Measurements from ENCODE around the gene GPC6.

GPC6 gene

GRCh38 chr13:93360021-93360420 is 133.4 kb downstream of the GPC6 start:
- Histone ChIP-seq H3K27ac (replicated peaks; ENCODE audit: low read length) (no peak overlapping the region), H3K9ac (ENCODE audit: low read depth, low read length, poor library complexity) (no peak overlapping the region), H3K36me3 (replicated peaks in 1 of 2; ENCODE audit: control insufficient read depth in 2 of 2, insufficient read depth in 2 of 2, low read length in 2 of 2) (no peaks in the 10 kb centered on the region), H3K18ac (ENCODE audit: low read length) (no peak overlapping the region), H4K8ac (ENCODE audit: low read depth, low read length) (no peak overlapping the region), H3K4ac (ENCODE audit: low read length) (no peak overlapping the region), H4K91ac (ENCODE audit: low read depth, low read length, poor library complexity) (no peak overlapping the region), H3K9me3 (replicated peaks in 1 of 2; ENCODE audit: control insufficient read depth in 2 of 2, insufficient read depth in 1 of 2, low read depth in 1 of 2, low read length in 2 of 2) (no peaks in the 10 kb centered on the region), H3K4me3 (ENCODE audit: low read length in 2 of 2) (no peak overlapping the region), H3K14ac (ENCODE audit: low read length) (no peak overlapping the region), H3K27me3 (ENCODE audit: control insufficient read depth in 3 of 3, insufficient read depth in 3 of 3, low read depth in 1 of 3, low read length in 3 of 3) (no peaks in the 10 kb centered on the region), H3K4me1 (ENCODE audit: control insufficient read depth in 2 of 2, insufficient read depth in 1 of 2, low read depth in 1 of 2, low read length in 2 of 2) (peaks cover 0 to 5% of the 10 kb centered on the region in 2 donors), H2BK15ac (ENCODE audit: low read length) (no peak overlapping the region), H2BK12ac (ENCODE audit: low read length) (no peak overlapping the region), H2BK5ac (ENCODE audit: low read length) (no peak overlapping the region), H3K79me1 (ENCODE audit: low read depth, low read length) (no peaks in the 10 kb centered on the region), H2AFZ (ENCODE audit: low read length) (no peak overlapping the region), H2BK120ac (ENCODE audit: low read depth, low read length) (no peak overlapping the region), H3K4me2 (ENCODE audit: insufficient read depth, low read length, poor library complexity, severe bottlenecking) (no peak overlapping the region), H3K23ac (ENCODE audit: low read depth, low read length, poor library complexity) (no peak overlapping the region), H2AK5ac (ENCODE audit: low read depth, low read length) (no peak overlapping the region)
- no CpG with 5 or more reads among the region's 4 CpGs for WGBS, 2 donors (ENCODE audit: extremely low coverage in 2 of 2, insufficient read length in 2 of 2, insufficient replicate concordance in 1 of 2)
- no peak for DNase-seq (ENCODE audit: low spot score)

- Histone ChIP-seq H3K18ac (ENCODE audit: low read length) (no peak overlapping the region), H3K9me3 (replicated peaks in 1 of 2; ENCODE audit: control insufficient read depth in 2 of 2, insufficient read depth in 1 of 2, low read depth in 1 of 2, low read length in 2 of 2) (no peaks in the 10 kb centered on the region), H3K79me1 (ENCODE audit: low read depth, low read length) (no peaks in the 10 kb centered on the region), H2BK12ac (ENCODE audit: low read length) (no peak overlapping the region), H3K23ac (ENCODE audit: low read depth, low read length, poor library complexity) (no peak overlapping the region), H3K4ac (ENCODE audit: low read length) (no peak overlapping the region), H2BK120ac (ENCODE audit: low read depth, low read length) (no peak overlapping the region), H3K14ac (ENCODE audit: low read length) (no peak overlapping the region), H3K4me2 (ENCODE audit: insufficient read depth, low read length, poor library complexity, severe bottlenecking) (no peak overlapping the region), H3K27ac (replicated peaks; ENCODE audit: low read length) (no peak overlapping the region), H3K9ac (ENCODE audit: low read depth, low read length, poor library complexity) (no peak overlapping the region), H3K36me3 (replicated peaks in 1 of 2; ENCODE audit: control insufficient read depth in 2 of 2, insufficient read depth in 2 of 2, low read length in 2 of 2) (no peaks in the 10 kb centered on the region), H4K91ac (ENCODE audit: low read depth, low read length, poor library complexity) (no peak overlapping the region), H2BK5ac (ENCODE audit: low read length) (no peak overlapping the region), H4K8ac (ENCODE audit: low read depth, low read length) (no peak overlapping the region), H3K4me1 (ENCODE audit: control insufficient read depth in 2 of 2, insufficient read depth in 1 of 2, low read depth in 1 of 2, low read length in 2 of 2) (peaks cover 0 to 5% of the 10 kb centered on the region in 2 donors), H2BK15ac (ENCODE audit: low read length) (no peak overlapping the region), H3K27me3 (ENCODE audit: control insufficient read depth in 3 of 3, insufficient read depth in 3 of 3, low read depth in 1 of 3, low read length in 3 of 3) (no peaks in the 10 kb centered on the region), H2AK5ac (ENCODE audit: low read depth, low read length) (no peak overlapping the region), H3K4me3 (ENCODE audit: low read length in 2 of 2) (no peak overlapping the region), H2AFZ (ENCODE audit: low read length) (no peak overlapping the region)
- DNase-seq (ENCODE audit: low spot score): no peak
- WGBS, 2 donors (ENCODE audit: extremely low coverage in 2 of 2, insufficient read length in 2 of 2, insufficient replicate concordance in 1 of 2): no CpG with 5 or more reads among the region's 3 CpGs
Observed at GRCh38 chr13:93361703-93362102, 135.1 kb downstream of the GPC6 start.

GRCh38 chr13:93364166-93364565 is 137.6 kb downstream of the GPC6 start:
- no peak for DNase-seq (ENCODE audit: low spot score)
- no peak overlapping the region for H4K91ac ChIP-seq (ENCODE audit: low read depth, low read length, poor library complexity)
- no CpG with 5 or more reads among the region's 5 CpGs for WGBS, 2 donors (ENCODE audit: extremely low coverage in 2 of 2, insufficient read length in 2 of 2, insufficient replicate concordance in 1 of 2)

GRCh38 chr13:93368296-93368695 is 141.7 kb downstream of the GPC6 start:
- Histone ChIP-seq H3K4me1 (ENCODE audit: control insufficient read depth in 2 of 2, insufficient read depth in 1 of 2, low read depth in 1 of 2, low read length in 2 of 2) (no peaks in the 10 kb centered on the region), H4K8ac (ENCODE audit: low read depth, low read length) (no peak overlapping the region), H2BK5ac (ENCODE audit: low read length) (no peak overlapping the region), H3K4me2 (ENCODE audit: insufficient read depth, low read length, poor library complexity, severe bottlenecking) (no peak overlapping the region), H2BK12ac (ENCODE audit: low read length) (no peak overlapping the region), H4K91ac (ENCODE audit: low read depth, low read length, poor library complexity) (no peak overlapping the region), H2BK120ac (ENCODE audit: low read depth, low read length) (no peak overlapping the region), H3K9ac (ENCODE audit: low read depth, low read length, poor library complexity) (no peak overlapping the region), H3K36me3 (replicated peaks in 1 of 2; ENCODE audit: control insufficient read depth in 2 of 2, insufficient read depth in 2 of 2, low read length in 2 of 2) (no peaks in the 10 kb centered on the region), H3K4ac (ENCODE audit: low read length) (no peak overlapping the region), H2BK15ac (ENCODE audit: low read length) (no peak overlapping the region), H3K23ac (ENCODE audit: low read depth, low read length, poor library complexity) (no peak overlapping the region), H3K27ac (replicated peaks; ENCODE audit: low read length) (no peak overlapping the region), H3K14ac (ENCODE audit: low read length) (no peak overlapping the region), H2AFZ (ENCODE audit: low read length) (no peak overlapping the region), H3K27me3 (ENCODE audit: control insufficient read depth in 3 of 3, insufficient read depth in 3 of 3, low read depth in 1 of 3, low read length in 3 of 3) (no peaks in the 10 kb centered on the region), H3K79me1 (ENCODE audit: low read depth, low read length) (no peaks in the 10 kb centered on the region), H3K18ac (ENCODE audit: low read length) (no peak overlapping the region), H3K9me3 (replicated peaks in 1 of 2; ENCODE audit: control insufficient read depth in 2 of 2, insufficient read depth in 1 of 2, low read depth in 1 of 2, low read length in 2 of 2) (no peaks in the 10 kb centered on the region), H3K4me3 (ENCODE audit: low read length in 2 of 2) (no peak overlapping the region), H2AK5ac (ENCODE audit: low read depth, low read length) (no peak overlapping the region)
- WGBS, 2 donors (ENCODE audit: extremely low coverage in 2 of 2, insufficient read length in 2 of 2, insufficient replicate concordance in 1 of 2): no CpG with 5 or more reads among the region's 1 CpG
- DNase-seq (ENCODE audit: low spot score): no peak

More at GRCh38 chr13:93364166-93364565, 137.6 kb downstream of the GPC6 start:
- no peak overlapping the region for H3K14ac ChIP-seq (ENCODE audit: low read length)
- H3K23ac ChIP-seq (ENCODE audit: low read depth, low read length, poor library complexity): no peak overlapping the region
- no peak overlapping the region for H4K8ac ChIP-seq (ENCODE audit: low read depth, low read length)
- no peak overlapping the region for H2AFZ ChIP-seq (ENCODE audit: low read length)
- H3K18ac ChIP-seq (ENCODE audit: low read length): no peak overlapping the region
- H3K27me3 ChIP-seq (ENCODE audit: control insufficient read depth in 3 of 3, insufficient read depth in 3 of 3, low read depth in 1 of 3, low read length in 3 of 3): no peaks in the 10 kb centered on the region
- no peak overlapping the region for H3K4ac ChIP-seq (ENCODE audit: low read length)
- no peaks in the 10 kb centered on the region for H3K79me1 ChIP-seq (ENCODE audit: low read depth, low read length)
- H2AK5ac ChIP-seq (ENCODE audit: low read depth, low read length): no peak overlapping the region
- H3K4me1 ChIP-seq (ENCODE audit: control insufficient read depth in 2 of 2, insufficient read depth in 1 of 2, low read depth in 1 of 2, low read length in 2 of 2): peaks cover 0 to 5% of the 10 kb centered on the region in 2 donors
- no peak overlapping the region for H3K27ac ChIP-seq (replicated peaks; ENCODE audit: low read length)
- no peak overlapping the region for H3K9ac ChIP-seq (ENCODE audit: low read depth, low read length, poor library complexity)
- H3K4me2 ChIP-seq (ENCODE audit: insufficient read depth, low read length, poor library complexity, severe bottlenecking): no peak overlapping the region
- H3K4me3 ChIP-seq (ENCODE audit: low read length in 2 of 2): no peak overlapping the region
- no peaks in the 10 kb centered on the region for H3K36me3 ChIP-seq (replicated peaks in 1 of 2; ENCODE audit: control insufficient read depth in 2 of 2, insufficient read depth in 2 of 2, low read length in 2 of 2)
- H2BK15ac ChIP-seq (ENCODE audit: low read length): no peak overlapping the region
- H2BK12ac ChIP-seq (ENCODE audit: low read length): no peak overlapping the region
- H2BK120ac ChIP-seq (ENCODE audit: low read depth, low read length): no peak overlapping the region
- H2BK5ac ChIP-seq (ENCODE audit: low read length): no peak overlapping the region
- no peaks in the 10 kb centered on the region for H3K9me3 ChIP-seq (replicated peaks in 1 of 2; ENCODE audit: control insufficient read depth in 2 of 2, insufficient read depth in 1 of 2, low read depth in 1 of 2, low read length in 2 of 2)

All from neuronal stem cell (in vitro differentiated cells).